Loucy (cell line): ENCODE results near the gene RHOT1.
"Not testable (repeated sequence)": the region's sequence is repeated elsewhere in the genome, so short reads cannot be mapped to it uniquely, and the experiment has no call there.

Experiments used
- H2AFZ ChIP-seq: fragments of 200-600 bp; sonication (generic); 2 replicates; pipeline ENCODE4 v1.6.0; 2016; ENCODE audit warnings: antibody characterized with exemption, mild to moderate bottlenecking, low read length, moderate library complexity
- H3F3A ChIP-seq: fragments of 200-600 bp; 2 replicates; pipeline ENCODE4 v1.6.0; 2016; ENCODE audit warnings: antibody characterized with exemption, low read depth, mild to moderate bottlenecking
- H3K27me3 ChIP-seq: fragments of 200-600 bp; sonication (generic); 2 replicates; pipeline ENCODE4 v1.6.1; 2014; ENCODE audit warnings: low read length, mild to moderate bottlenecking; ENCODE audit not compliant: insufficient read depth, poor library complexity, severe bottlenecking
- H3K36me3 ChIP-seq: fragments of 200-600 bp; sonication (generic); 2 replicates; pipeline ENCODE4 v1.6.1; 2016; ENCODE audit warnings: low read length; ENCODE audit not compliant: insufficient read depth
- H3K4me1 ChIP-seq: fragments of 200-600 bp; sonication (generic); 2 replicates; pipeline ENCODE4 v1.5.1; 2014; ENCODE audit warnings: low read length, mild to moderate bottlenecking; ENCODE audit not compliant: insufficient read depth, poor library complexity, severe bottlenecking
- H3K4me2 ChIP-seq: fragments of 200-600 bp; sonication (generic); 2 replicates; pipeline ENCODE4 v1.6.0; 2014; ENCODE audit warnings: antibody characterized with exemption, low read length, low read depth, mild to moderate bottlenecking; ENCODE audit not compliant: poor library complexity, severe bottlenecking
- H3K4me3 ChIP-seq: fragments of 200-600 bp; sonication (generic); 2 replicates; pipeline ENCODE4 v1.5.1; 2014; ENCODE audit warnings: low read length, mild to moderate bottlenecking, mixed read lengths; ENCODE audit not compliant: poor library complexity, severe bottlenecking
- H3K79me2 ChIP-seq: fragments of 200-600 bp; sonication (generic); 2 replicates; pipeline ENCODE4 v1.6.1; 2014; ENCODE audit warnings: low read length; ENCODE audit not compliant: insufficient read depth
- H3K9ac ChIP-seq: fragments of 200-600 bp; sonication (generic); 2 replicates; pipeline ENCODE4 v1.6.0; 2014; ENCODE audit warnings: mild to moderate bottlenecking, low read depth, low read length, moderate library complexity; ENCODE audit not compliant: poor library complexity, severe bottlenecking
- H3K9me2 ChIP-seq: fragments of 200-600 bp; sonication (generic); replicated peaks from 2 replicates; pipeline ENCODE4 v1.6.1; 2016; ENCODE audit warnings: low read depth, low read length, mixed read lengths
- H3K9me3 ChIP-seq: fragments of 200-600 bp; sonication (generic); 2 replicates; pipeline ENCODE4 v1.6.1; 2014; ENCODE audit warnings: mild to moderate bottlenecking, antibody characterized with exemption, low read length, low read depth; ENCODE audit not compliant: insufficient read depth
- H4K20me1 ChIP-seq: fragments of 200-600 bp; sonication (generic); 2 replicates; pipeline ENCODE4 v1.6.0; 2014; ENCODE audit warnings: antibody characterized with exemption, low read length, mild to moderate bottlenecking; ENCODE audit not compliant: insufficient read depth, poor library complexity, severe bottlenecking
- EZH2phosphoT487 ChIP-seq: fragments of 200-600 bp; IDR thresholded peaks from 2 replicates; pipeline ENCODE4 v1.6.1; 2018; ENCODE audit warnings: antibody characterized with exemption, mild to moderate bottlenecking, moderate library complexity, borderline replicate concordance
- TF ChIP-seq, protein P1 (sequence below): fragments of 200-600 bp; sonication (generic); conservative IDR thresholded peaks from 2 replicates; pipeline ENCODE4 v1.5.1; 2014; ENCODE audit warnings: mild to moderate bottlenecking, antibody characterized with exemption, low read length

Gene RHOT1

DNA sequence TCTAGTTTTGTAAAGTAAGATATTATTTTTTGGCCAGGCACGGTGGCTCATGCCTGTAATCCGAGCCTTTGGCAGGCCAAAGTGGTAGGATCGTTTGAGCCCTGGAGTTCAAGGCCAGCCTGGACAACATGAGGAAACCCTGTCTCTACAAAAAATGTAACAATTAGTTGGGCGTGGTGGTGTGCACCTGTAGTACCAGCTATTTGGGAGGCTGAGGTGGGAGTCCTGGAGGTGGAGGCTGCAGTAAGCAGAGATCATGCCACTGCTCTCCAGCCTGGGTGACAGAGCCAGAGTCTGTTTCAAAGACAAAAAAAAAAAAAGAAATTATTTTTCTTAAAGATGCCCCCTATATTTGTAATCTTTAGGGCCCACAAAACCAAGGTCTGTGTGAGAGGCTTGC is 16.0 kb upstream of the RHOT1 start:
- TF ChIP-seq EZH2phosphoT487, result no peak
- TF ChIP-seq, protein P1, sequence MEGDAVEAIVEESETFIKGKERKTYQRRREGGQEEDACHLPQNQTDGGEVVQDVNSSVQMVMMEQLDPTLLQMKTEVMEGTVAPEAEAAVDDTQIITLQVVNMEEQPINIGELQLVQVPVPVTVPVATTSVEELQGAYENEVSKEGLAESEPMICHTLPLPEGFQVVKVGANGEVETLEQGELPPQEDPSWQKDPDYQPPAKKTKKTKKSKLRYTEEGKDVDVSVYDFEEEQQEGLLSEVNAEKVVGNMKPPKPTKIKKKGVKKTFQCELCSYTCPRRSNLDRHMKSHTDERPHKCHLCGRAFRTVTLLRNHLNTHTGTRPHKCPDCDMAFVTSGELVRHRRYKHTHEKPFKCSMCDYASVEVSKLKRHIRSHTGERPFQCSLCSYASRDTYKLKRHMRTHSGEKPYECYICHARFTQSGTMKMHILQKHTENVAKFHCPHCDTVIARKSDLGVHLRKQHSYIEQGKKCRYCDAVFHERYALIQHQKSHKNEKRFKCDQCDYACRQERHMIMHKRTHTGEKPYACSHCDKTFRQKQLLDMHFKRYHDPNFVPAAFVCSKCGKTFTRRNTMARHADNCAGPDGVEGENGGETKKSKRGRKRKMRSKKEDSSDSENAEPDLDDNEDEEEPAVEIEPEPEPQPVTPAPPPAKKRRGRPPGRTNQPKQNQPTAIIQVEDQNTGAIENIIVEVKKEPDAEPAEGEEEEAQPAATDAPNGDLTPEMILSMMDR, result no peak
- Histone ChIP-seq H3K4me2 (no peak overlapping the region), H3K9me2 (no peaks in the 10 kb centered on the region), H4K20me1 (no peaks in the 10 kb centered on the region), H3F3A (no peaks in the 10 kb centered on the region), H3K79me2 (peaks cover 6% of the 10 kb centered on the region; the same call in 1 of the 2 replicates), H3K9ac (no peak overlapping the region), H3K4me3 (no peak overlapping the region), H3K9me3 (no peaks in the 10 kb centered on the region), H3K4me1 (peaks cover 21% of the 10 kb centered on the region), H2AFZ (no peak overlapping the region), H3K36me3 (no peaks in the 10 kb centered on the region), H3K27me3 (no peaks in the 10 kb centered on the region)

DNA sequence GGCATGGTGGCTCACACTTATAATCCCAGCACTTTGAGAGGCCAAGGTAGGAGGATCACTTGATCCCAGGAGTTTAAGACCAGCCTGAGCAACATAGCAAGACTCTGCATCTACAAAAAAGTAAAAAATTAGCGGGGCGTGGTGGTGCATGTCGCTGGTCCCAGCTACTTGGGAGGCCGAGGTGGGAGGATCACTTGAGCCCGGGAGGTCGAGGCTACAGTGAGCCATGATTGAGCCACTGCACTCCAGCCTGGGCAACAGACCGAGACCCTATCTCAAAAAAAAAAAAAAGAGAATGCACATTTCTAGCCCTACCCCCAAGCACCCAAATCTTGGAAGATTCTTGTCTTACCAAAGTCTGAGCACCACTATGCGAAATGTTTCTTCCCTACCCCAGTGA is 15.6 kb upstream of the RHOT1 start:
- no peaks in the 10 kb centered on the region for H3K36me3 ChIP-seq
- peaks cover 21% of the 10 kb centered on the region for H3K4me1 ChIP-seq
- H3K79me2 ChIP-seq, result peaks cover 6% of the 10 kb centered on the region; the same call in 1 of the 2 replicates
- no peaks in the 10 kb centered on the region for H4K20me1 ChIP-seq
- peak overlapping the region; percentile 92 for H2AFZ ChIP-seq
- no peaks in the 10 kb centered on the region for H3K9me2 ChIP-seq
- H3K4me3 ChIP-seq, result peak overlapping the region; percentile 81
- peak overlapping the region; percentile 76 for H3K9ac ChIP-seq
- H3K4me2 ChIP-seq, result peak overlapping the region; percentile 81
- H3K9me3 ChIP-seq, result no peaks in the 10 kb centered on the region
- no peaks in the 10 kb centered on the region for H3F3A ChIP-seq
- H3K27me3 ChIP-seq, result no peaks in the 10 kb centered on the region
- no peak for TF ChIP-seq EZH2phosphoT487
- TF ChIP-seq, protein P1, result no peak

DNA sequence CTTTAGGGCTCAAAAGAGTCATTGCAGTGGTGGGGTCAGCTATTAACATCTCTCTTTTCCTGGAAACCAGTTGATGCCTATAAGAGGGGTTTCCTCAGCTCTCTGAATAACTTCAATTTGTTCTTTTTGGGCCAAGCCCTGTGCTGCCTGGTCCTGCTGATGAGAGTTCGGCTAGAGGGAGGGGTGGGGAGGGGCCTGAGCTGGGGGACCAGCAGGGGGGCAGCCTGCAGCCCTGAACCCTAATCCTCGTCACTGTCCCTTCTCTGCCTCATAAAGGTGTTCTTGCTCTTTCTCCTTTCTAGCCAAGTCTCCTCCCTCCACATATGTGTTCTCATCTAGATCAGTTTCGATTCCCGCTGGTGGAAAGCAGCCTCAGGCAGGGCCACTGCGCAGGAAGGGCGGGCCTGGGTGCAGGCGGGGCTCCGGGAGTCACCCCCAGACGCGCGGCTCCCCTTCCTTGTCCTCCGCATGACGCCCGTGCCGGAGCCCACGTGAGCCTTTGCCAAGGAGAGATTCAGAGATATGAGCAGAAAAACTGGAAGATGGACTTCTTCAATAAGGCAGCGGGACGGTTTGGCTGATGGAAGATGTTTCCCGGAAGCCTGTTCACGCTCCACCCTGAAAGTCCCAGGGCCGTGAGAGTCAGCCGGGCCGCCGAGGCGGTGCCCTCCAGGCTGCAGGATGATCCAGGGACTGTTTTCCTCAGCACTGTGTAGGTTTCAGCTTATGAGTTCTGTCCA is 15.0 kb upstream of the RHOT1 start:
- Histone ChIP-seq H3K4me3 (peak overlapping the region; percentile 81), H4K20me1 (no peaks in the 10 kb centered on the region), H3K4me2 (peak overlapping the region; percentile 81), H3K27me3 (no peaks in the 10 kb centered on the region), H3F3A (no peaks in the 10 kb centered on the region), H3K9ac (peak overlapping the region; percentile 76), H2AFZ (peak overlapping the region; percentile 92), H3K4me1 (peaks cover 21% of the 10 kb centered on the region), H3K36me3 (no peaks in the 10 kb centered on the region), H3K79me2 (peaks cover 6% of the 10 kb centered on the region; the same call in 1 of the 2 replicates), H3K9me2 (no peaks in the 10 kb centered on the region), H3K9me3 (no peaks in the 10 kb centered on the region)
- TF ChIP-seq EZH2phosphoT487, result no peak
- TF ChIP-seq, protein P1, result no peak

GRCh38 chr17:32128470-32128869 is 13.8 kb upstream of the RHOT1 start:
- Histone ChIP-seq H3K4me3 (peak overlapping the region; percentile 81), H3K4me1 (peaks cover 21% of the 10 kb centered on the region), H3K9ac (peak overlapping the region; percentile 76), H3K4me2 (peak overlapping the region; percentile 81)
- not testable (repeated sequence) for H3K36me3 ChIP-seq, H2AFZ ChIP-seq, H3K9me2 ChIP-seq, H3K9me3 ChIP-seq, H3K27me3 ChIP-seq, H4K20me1 ChIP-seq, H3F3A ChIP-seq, H3K79me2 ChIP-seq

GRCh38 chr17:32135497-32136117 is 6.7 kb upstream of the RHOT1 start:
- H3K79me2 ChIP-seq, H3K9me3 ChIP-seq, H3K9ac ChIP-seq, H3K36me3 ChIP-seq, H4K20me1 ChIP-seq, H3K4me2 ChIP-seq, H3K9me2 ChIP-seq, H2AFZ ChIP-seq, H3F3A ChIP-seq, H3K4me3 ChIP-seq, H3K27me3 ChIP-seq: not testable (repeated sequence)
- H3K4me1 ChIP-seq, result peaks cover 11% of the 10 kb centered on the region
